ENCODE data around the gene PSMG3. TPM values are rescaled to one million over a fixed set of nuclear protein-coding genes. Genes with fewer than 3 reads are reported as not detected.

PSMG3 gene
- total and polyA plus RNA-seq, 2 experiments from 2014 or later: 32.7 to 41.2 TPM

GRCh38 chr7:1535701-1536454, 34.0 kb downstream of the PSMG3 start:
- DNase-seq (ENCODE audit: low read depth in 1 of 2, low spot score in 1 of 2): no peak
- no peak overlapping the region for H3K4me3 ChIP-seq
- no peaks in the 10 kb centered on the region for H3K27me3 ChIP-seq
- TF ChIP-seq CTCF (IDR thresholded peaks at IDR 0.05; ENCODE audit: low read depth, low read length): no peak
- H3K9me3 ChIP-seq (ENCODE audit: low read depth): no peaks in the 10 kb centered on the region
- peaks cover 13% of the 10 kb centered on the region for H3K4me1 ChIP-seq (ENCODE audit: low read depth)
- H3K36me3 ChIP-seq: no peaks in the 10 kb centered on the region
- H3K27ac ChIP-seq: no peak overlapping the region

- no peak overlapping the region for H3K27ac ChIP-seq
- peaks cover 13% of the 10 kb centered on the region for H3K4me1 ChIP-seq (ENCODE audit: low read depth)
These were observed 34.8 kb downstream of the PSMG3 start for GRCh38 chr7:1535100-1535458.

DNA sequence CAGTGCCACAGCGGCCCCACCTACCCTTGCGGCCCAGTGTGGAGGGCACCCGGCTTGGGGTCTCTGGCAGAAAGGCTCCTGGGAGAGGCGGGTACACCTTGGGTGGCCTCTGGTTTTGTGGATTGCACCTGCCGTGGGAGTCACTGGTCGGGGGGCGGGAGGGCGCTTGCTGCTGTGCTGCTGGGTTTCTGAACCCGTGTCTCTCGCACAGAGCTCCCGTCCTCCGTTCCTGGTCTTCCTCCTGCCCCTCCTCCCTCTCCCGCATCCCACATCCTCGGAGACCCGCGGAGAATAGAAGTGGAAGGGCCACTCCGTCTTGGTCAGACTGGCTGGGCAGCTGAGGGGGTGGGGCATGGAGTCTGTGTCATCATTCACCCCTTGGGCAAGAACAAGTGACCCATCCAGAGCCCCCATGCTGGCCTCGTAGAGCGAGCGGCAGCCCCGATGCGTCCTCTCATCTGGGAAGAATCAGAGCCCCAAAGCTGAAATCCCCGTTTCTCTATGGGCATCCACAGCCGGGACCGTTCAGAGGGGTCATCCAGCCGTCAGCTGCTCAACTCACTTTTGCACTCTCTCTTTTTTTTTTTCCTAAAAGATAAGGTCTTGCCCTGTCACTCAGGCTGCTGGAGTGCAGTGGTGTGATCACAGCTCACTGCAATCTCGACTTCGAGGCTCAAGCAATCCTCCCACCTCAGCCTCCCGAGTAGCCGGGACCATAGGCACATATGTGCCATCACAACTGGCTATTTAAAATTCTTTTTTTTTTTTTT, 35.3 kb downstream of the PSMG3 start:
- Histone ChIP-seq H3K4me3 (no peak overlapping the region), H3K4me1 (ENCODE audit: low read depth) (peaks cover 13% of the 10 kb centered on the region), H3K27ac (no peak overlapping the region), H3K27me3 (no peaks in the 10 kb centered on the region), H3K36me3 (no peaks in the 10 kb centered on the region), H3K9me3 (ENCODE audit: low read depth) (no peaks in the 10 kb centered on the region)
- TF ChIP-seq CTCF (IDR thresholded peaks at IDR 0.05; ENCODE audit: low read depth, low read length): no peak
- no peak for DNase-seq (ENCODE audit: low read depth in 1 of 2, low spot score in 1 of 2)

More at GRCh38 chr7:1535100-1535458, 34.8 kb downstream of the PSMG3 start:
- H3K9me3 ChIP-seq (ENCODE audit: low read depth): no peaks in the 10 kb centered on the region
- no peak overlapping the region for H3K4me3 ChIP-seq
- TF ChIP-seq CTCF (IDR thresholded peaks at IDR 0.05; ENCODE audit: low read depth, low read length): no peak
- H3K27me3 ChIP-seq: no peaks in the 10 kb centered on the region
- DNase-seq (ENCODE audit: low read depth in 1 of 2, low spot score in 1 of 2): no peak
- H3K36me3 ChIP-seq: no peaks in the 10 kb centered on the region

GRCh38 chr7:1533547-1534329, 36.1 kb downstream of the PSMG3 start:
- Histone ChIP-seq H3K27ac (no peak overlapping the region), H3K36me3 (no peaks in the 10 kb centered on the region), H3K9me3 (ENCODE audit: low read depth) (no peaks in the 10 kb centered on the region), H3K27me3 (no peaks in the 10 kb centered on the region), H3K4me1 (ENCODE audit: low read depth) (peaks cover 13% of the 10 kb centered on the region), H3K4me3 (no peak overlapping the region)
- peak; percentile 40 to 52 for DNase-seq (ENCODE audit: low read depth in 1 of 2, low spot score in 1 of 2)
- TF ChIP-seq CTCF (IDR thresholded peaks at IDR 0.05; ENCODE audit: low read depth, low read length): no peak

DNA sequence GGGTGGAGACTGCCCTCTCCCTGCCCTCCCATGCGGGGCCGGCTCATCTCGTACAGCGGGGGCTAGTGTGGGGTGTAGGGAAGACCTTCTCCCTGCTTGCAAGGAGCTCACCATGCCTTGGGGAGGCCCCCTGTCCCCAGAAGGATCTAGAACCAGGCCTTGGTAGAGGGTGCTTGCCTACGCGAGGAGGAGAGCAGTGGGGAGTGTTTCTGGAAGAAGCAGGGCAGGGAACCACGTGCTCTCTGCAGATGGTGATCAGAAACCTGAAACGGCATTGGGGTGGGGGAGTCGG, 36.6 kb downstream of the PSMG3 start:
- Histone ChIP-seq H3K9me3 (ENCODE audit: low read depth) (no peaks in the 10 kb centered on the region), H3K4me3 (no peak overlapping the region), H3K27ac (peak overlapping the region; percentile 39), H3K36me3 (no peaks in the 10 kb centered on the region), H3K27me3 (no peaks in the 10 kb centered on the region), H3K4me1 (ENCODE audit: low read depth) (peaks cover 13% of the 10 kb centered on the region)
- TF ChIP-seq CTCF (IDR thresholded peaks at IDR 0.05; ENCODE audit: low read depth, low read length): no peak
- no peak for DNase-seq (ENCODE audit: low read depth in 1 of 2, low spot score in 1 of 2)

All from cardiac muscle cell (in vitro differentiated cells and primary cell).